LoVo (cell line): Measurements from ENCODE around the gene SERTM2.
"Not testable (repeated sequence)": the region's sequence is repeated elsewhere in the genome, so short reads cannot be mapped to it uniquely, and the experiment has no call there.

Experiments used
- DNase-seq: peaks from one replicate; pipeline ENCODE4 v3.0.0-alpha.2; 2016; ENCODE audit warnings: low spot score

Gene SERTM2

GRCh38 chrX:111511477-111511876, at the start of gene SERTM2:
TSS of gene SERTM2 (plus strand) at chrX:111511645. CDS start at chrX:111518858, 7,213 bp downstream.
- DNase-seq: no peak

GRCh38 chrX:111465669-111466068, 45.8 kb upstream of the SERTM2 start:
- no peak for DNase-seq

- no peak for DNase-seq
Observed at GRCh38 chrX:111467896-111468295, 43.5 kb upstream of the SERTM2 start.

GRCh38 chrX:111470681-111471403, 40.6 kb upstream of the SERTM2 start:
- DNase-seq: no peak

- no peak for DNase-seq
Observed at GRCh38 chrX:111481896-111482295, 29.5 kb upstream of the SERTM2 start.

GRCh38 chrX:111483135-111483534, 28.3 kb upstream of the SERTM2 start:
- DNase-seq: no peak

- DNase-seq: no peak
Observed at GRCh38 chrX:111483881-111484280, 27.6 kb upstream of the SERTM2 start.

- DNase-seq: no peak
Observed at GRCh38 chrX:111490688-111491087, 20.8 kb upstream of the SERTM2 start.

- no peak for DNase-seq
Observed at GRCh38 chrX:111492085-111492484, 19.4 kb upstream of the SERTM2 start.

GRCh38 chrX:111498538-111499103, 12.8 kb upstream of the SERTM2 start:
- no peak for DNase-seq

GRCh38 chrX:111503485-111503993, 7.9 kb upstream of the SERTM2 start:
- DNase-seq: no peak

GRCh38 chrX:111504941-111505340, 6.5 kb upstream of the SERTM2 start:
- DNase-seq: no peak

GRCh38 chrX:111505783-111506182, 5.7 kb upstream of the SERTM2 start:
- DNase-seq: no peak

GRCh38 chrX:111506826-111507225, 4.6 kb upstream of the SERTM2 start:
- DNase-seq: no peak

- no peak for DNase-seq
Observed at GRCh38 chrX:111507933-111508332, 3.5 kb upstream of the SERTM2 start.

GRCh38 chrX:111515298-111515697, 3.9 kb downstream of the SERTM2 start:
- no peak for DNase-seq

GRCh38 chrX:111518667-111519066, 7.2 kb downstream of the SERTM2 start:
- no peak for DNase-seq

- DNase-seq: no peak
Observed at GRCh38 chrX:111519215-111519614, 7.8 kb downstream of the SERTM2 start.

- DNase-seq: no peak
Observed at GRCh38 chrX:111520506-111520905, 9.1 kb downstream of the SERTM2 start.

- no peak for DNase-seq
Observed at GRCh38 chrX:111521169-111521568, 9.7 kb downstream of the SERTM2 start.

- DNase-seq: no peak
Observed at GRCh38 chrX:111543212-111543741, 31.8 kb downstream of the SERTM2 start.

GRCh38 chrX:111549235-111549634, 37.8 kb downstream of the SERTM2 start:
- not testable (repeated sequence) for DNase-seq

- no peak for DNase-seq
Observed at GRCh38 chrX:111555406-111555958, 44.0 kb downstream of the SERTM2 start.
